Activated CD8-positive, alpha-beta memory T cell treated with anti-CD3 and anti-CD28 coated beads for 48 hours (primary cell): ENCODE results near the gene ASB9.
"Not testable (repeated sequence)": the region's sequence is repeated elsewhere in the genome, so short reads cannot be mapped to it uniquely, and the experiment has no call there.

ENCODE experiments used
- DNase-seq, 3 experiments: peaks; one replicate each; pipeline ENCODE4 v3.0.0-alpha.2; 2020; ENCODE audit warnings: low read depth in 2 of 3, low spot score in 2 of 3

The ASB9 gene

GRCh38 chrX:15242899-15243555, 26.9 kb downstream of the ASB9 start:
- no peak for DNase-seq

DNA sequence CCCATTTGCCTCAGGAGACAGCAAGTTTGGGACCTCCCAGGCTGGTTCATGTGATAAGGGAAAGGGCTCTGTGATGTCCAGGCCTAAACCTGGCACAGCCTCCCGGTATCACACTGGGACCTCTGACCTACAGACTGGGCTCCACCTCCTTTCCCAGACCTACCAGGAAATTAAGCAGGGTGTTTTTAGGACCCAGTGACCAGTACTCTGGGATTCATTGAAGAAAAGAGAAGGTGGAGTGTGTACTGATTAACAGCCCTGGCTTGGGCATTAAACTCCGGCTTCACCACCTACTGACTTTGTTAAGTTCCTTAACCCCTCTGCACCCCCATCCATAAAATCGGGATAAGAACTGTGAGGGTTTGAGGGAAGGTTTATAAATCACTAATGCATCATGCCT, 28.6 kb downstream of the ASB9 start:
- DNase-seq = no peak

DNA sequence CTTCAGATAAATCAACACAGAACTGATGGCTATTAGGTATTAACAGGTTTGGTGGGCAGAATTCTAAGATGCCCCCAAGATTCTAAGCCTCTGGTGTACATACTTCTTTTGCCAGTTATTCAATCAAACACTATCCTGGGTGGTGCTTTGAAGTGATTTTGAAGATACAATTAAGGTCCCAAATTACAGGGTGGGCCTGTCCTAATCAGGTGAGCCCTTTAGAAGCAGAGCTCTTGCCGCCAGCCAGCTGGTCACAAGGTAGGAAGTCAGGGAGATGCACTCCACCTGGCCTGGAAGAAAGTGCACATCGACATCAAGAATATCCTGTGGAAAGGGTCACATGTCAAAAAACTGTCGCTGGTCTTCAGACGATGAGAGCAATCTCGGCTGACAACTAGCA, 29.5 kb downstream of the ASB9 start:
- no peak for DNase-seq

GRCh38 chrX:15236146-15236545, 33.7 kb downstream of the ASB9 start:
- DNase-seq = no peak

- no peak for DNase-seq
Observed at GRCh38 chrX:15235001-15235400, 34.9 kb downstream of the ASB9 start.

DNA sequence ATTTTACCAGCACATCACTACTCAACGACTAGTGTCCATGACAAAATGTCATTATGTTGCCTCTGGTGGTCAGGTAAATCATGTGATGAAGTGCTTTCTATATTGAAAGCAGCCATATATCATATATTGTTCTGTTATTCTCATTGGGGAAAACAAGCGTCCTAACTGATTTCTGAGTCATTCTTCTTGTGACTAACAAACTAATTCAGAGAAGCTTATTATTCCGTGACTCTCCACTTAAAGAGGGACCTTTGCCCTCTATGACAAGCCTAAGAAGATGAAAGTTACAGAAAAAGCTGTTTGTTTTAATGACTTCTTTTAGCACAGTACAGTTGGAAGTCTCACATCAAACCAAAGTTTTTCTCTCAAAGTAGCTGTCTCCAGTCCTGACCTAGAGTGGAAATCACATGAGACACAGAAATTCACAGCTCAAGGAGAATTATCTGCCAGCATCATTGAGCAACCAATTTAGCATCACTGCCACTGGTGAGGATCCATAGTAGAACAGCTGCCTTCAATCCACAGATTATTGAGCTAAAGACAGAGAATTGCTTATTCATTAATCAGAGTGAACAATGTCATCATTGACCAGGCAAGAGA, 36.4 kb downstream of the ASB9 start:
- no peak for DNase-seq

DNA sequence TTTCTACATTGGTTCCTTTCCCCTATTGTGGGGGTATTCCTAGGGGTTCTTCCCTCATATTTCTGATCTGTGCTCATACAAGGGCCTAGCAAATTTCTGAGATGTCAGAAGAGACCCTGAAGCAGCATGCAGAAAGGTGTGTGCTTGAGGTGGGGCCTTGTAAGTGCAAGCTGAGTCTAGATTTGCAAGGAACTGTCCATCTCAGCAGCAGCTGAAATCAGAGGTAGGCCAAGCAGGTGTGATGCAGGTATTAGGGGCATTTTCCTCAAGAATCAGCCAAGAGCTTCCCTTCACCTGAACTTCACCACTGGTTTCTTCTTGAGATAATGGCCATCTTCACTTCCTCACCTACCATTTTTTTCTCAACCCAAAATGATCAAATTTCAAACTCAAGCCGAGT, 45.1 kb downstream of the ASB9 start:
- DNase-seq = no peak

DNA sequence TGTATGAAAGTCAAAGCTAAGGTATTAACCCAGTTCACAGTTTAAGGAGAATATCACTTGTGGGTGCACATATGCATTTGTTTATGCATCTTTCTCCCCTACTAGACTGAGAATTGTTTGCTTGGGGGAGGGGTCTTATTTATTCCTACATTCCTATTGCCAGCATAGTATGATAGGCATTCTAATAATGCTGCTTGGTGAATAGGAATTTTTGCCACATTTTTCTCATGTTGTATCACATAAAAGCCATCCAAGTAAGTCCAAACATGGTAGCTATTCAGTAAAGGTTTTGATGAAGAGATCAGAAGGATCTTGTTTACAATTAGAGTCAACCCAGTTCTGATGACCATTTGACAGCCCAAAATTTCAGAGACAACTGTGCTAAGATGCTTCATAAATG, 48.6 kb downstream of the ASB9 start:
- no peak for DNase-seq

- no peak for DNase-seq
Observed at GRCh38 chrX:15217161-15217560, 52.7 kb downstream of the ASB9 start.

DNA sequence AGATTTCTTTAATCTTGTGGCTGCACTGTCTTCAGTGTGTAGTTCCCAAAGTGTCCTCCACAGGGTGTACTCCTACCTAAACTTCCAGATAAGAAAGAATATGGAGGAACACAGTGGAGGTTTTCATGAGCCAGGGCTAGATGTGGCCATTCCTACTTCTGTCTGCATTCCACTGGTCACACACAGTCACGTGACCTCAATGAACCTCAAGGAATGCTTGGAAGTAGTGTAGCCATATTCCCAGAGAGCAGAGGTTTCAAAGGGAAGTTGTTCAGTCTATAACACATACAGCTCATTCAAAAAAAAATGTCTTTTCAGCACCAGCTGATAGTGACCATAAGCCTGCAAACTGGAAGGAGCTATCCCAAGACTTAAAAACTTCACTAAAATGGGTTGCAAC, 53.6 kb downstream of the ASB9 start:
- DNase-seq = no peak

DNA sequence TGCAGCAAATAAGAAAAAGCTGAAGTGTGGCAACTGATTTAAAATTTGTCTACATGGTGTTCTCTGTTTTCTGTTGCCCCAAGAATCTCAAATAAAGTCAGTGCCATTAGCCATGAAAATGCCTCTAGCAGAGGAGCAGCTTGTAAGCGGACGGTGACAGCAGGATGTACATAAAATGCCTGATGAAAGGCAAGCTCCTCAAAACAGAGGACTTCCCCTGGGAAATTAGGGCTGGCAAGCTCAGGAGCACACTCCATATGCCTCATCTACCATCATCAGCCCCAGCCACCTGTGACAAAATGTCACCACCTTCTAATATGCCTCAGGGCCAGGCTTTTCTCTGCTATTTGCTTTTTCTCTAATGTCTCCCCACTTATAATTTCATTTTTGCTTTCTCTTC, 54.5 kb downstream of the ASB9 start:
- no peak for DNase-seq

DNA sequence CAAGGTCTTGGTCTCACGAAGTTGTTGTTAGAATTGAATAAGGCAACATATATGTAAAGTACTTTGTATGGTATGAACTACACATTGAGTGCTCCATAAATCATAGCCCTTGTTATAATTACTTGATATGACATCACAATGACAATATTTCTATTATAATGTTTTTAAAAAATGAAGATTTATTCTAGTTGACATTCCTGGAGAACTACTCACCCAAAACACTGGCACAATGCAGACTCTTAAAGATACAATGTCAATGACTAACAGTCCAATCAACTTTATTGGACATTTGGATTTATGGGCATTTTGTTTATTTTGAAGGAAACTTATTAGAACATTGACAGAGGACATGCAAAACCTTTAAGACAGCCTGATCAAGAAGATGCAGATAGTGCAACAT, 55.3 kb downstream of the ASB9 start:
- no peak for DNase-seq

- no peak for DNase-seq
Observed at GRCh38 chrX:15209096-15209495, 60.8 kb downstream of the ASB9 start.

DNA sequence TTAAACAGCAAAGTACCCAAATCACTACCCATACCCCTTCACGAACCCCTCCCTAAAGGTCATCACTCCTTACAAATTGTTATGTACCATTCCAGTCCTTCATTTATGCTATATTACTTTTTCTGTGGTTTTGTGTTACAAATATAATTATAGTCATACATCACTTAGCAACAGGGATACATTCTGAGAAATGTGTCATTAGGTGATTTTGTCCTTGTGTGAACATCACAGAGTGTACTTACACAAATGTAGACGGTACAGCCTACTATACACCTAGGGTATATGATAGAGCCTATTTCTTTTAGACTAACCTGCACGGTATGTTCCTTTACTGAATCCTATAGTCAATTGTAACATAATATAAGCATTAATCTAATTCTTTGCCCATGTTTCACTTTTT, 61.9 kb downstream of the ASB9 start:
- DNase-seq = no peak

GRCh38 chrX:15207384-15207783, 62.5 kb downstream of the ASB9 start:
- DNase-seq = no peak

DNA sequence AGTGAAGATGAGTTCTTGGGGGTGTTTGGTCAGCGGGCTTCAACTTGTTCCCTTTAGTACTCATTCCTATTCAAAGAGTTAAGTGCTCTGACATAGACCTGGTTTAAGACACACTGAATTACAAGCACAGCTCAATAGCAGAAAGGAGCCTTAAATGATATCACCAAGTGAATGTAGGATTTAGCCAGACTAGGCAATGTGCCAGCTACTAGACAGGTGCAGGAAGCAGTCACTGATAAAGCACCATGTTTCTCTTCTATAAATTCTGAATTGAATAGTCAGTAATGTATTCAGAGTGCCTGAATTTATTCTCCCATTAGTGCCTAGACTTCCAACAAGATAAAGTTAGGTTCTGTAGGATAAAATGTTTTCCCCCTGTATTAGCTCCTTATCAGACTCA, 63.6 kb downstream of the ASB9 start:
- no peak for DNase-seq

DNA sequence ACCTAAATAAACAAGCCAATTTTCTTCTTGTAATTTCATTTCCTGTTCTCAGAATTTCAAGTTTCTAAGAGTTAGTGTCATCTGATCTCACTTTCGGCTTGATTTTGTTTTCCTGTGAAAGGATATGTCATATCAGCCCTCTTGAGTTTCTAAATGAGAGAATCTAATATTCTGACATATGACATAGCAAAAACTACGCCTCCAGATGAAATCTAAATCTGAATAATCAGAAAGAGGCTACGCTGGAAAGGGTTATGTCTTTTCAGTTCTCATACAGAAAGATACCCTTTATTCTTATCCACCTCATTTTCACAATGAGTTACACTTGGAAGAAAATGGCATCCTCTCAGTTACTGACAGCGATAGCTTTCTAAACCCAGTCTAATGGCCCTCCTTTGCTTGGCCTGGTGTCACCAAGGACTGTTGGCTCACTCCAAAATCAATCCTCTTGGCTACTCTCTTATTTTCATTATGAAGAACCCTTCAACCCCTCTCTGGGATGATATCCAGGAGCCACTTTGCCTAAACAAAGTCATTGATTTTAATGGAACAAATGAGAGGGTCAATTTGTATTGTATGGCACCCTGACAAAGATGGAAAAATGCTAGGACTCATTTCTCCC, 65.6 kb downstream of the ASB9 start:
- DNase-seq = no peak

DNA sequence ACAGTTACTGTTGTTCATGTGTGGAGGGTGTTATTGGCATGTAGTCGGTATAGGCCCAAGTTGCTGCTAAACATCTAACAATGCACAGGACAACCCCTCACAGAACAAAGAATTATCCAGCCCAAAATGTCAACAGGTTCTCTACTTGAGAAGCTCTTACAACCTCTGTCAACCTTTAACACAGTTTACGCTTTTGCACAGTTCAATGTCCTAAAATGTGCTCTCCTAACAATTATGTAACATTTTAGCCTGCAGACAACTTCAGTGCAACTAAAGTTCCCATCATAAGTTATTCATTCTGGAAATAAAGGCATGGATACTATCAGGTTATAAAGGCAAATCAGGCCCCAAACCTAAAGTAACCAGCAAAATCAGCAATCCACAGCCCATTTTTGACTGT, 66.2 kb downstream of the ASB9 start:
- DNase-seq = no peak

DNA sequence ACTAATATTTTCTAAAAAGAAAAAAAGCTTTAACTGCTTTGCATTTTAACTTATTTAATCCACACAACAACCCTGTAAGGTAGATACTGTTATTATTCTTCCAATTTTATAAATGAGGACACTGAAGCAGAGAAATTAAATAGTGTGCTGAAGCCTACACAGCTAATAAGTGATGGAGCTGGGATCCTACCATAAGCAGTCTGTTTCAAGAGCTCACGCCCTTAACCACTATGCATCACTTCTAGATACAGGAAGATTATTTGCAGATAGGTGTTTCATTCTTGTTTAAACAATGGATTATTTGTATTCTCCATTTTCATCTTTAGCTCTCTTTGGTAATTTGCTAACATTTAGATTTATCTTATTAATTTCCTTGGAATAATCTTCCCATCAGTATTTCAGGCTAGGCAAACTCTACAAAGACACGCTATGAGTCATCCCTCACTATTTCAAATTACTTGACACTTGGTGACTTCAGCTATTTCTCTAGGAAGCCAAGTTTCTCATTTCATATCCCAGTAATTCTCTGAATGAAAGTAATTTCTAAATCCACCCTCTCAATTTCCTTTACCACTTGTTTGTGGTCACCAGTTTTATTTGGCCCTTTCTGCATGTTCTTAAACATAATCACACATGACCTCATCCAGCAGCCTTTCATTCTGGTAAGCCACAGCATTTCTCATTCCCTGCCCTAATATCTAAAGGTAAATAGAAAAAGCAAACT, 67.3 kb downstream of the ASB9 start:
- no peak for DNase-seq

DNA sequence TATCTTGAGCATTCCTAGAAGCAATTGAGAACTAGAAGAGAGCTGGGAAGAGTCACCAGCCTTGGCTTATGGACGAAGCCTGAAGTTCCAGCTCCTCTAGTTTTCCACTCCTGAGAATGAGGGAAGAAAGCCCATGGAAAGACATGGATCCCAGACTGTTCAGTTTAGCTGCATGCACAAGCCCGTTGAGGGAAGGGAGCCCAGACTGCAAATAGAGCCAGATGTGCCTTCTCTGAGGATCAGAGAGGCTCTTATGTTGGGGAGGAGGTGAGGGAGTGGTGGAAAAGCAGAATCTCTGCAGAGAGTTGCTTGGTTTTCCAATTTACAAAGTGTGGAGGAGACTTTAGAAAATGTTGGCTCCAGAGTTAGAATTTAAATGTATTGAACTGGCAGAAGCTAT, 69.0 kb downstream of the ASB9 start:
- DNase-seq = no peak

GRCh38 chrX:15198608-15199202, 71.2 kb downstream of the ASB9 start:
- DNase-seq = not testable (repeated sequence)

DNA sequence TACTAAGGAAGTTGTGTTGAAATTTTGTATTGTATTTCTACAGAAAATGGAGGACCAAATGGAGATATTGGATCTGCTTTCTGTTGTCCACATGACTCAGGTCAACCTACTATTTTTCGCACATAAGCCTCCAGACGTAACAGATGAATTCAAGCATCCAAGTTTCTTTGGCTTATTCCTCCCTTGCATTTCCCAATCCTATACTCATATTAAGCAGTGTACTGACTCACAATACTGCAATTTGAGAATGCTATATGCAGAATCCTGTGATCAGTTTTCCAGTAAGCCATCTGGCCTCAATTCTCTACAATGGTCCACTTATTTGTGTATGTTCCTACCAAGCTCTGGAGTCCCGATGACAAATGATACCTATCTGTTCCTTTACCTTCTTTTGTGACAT, 75.7 kb downstream of the ASB9 start:
- DNase-seq = no peak
